Osteocyte (in vitro differentiated cells): ENCODE data around the gene CPN1. TPM values are rescaled to one million over a fixed set of nuclear protein-coding genes. Genes with fewer than 3 reads are reported as not detected.
A peak's percentile ranks its signal among the peaks of the same experiment; 100 is the strongest.

ENCODE experiments used
- DNase-seq: peaks from one replicate; pipeline ENCODE4 v3.0.0; 2021; ENCODE audit warnings: mixed read lengths; ENCODE audit not compliant: unreplicated experiment; ENCODE audit errors: extremely low spot score
- H3K27ac Mint-ChIP-seq: one replicate; pipeline ENCODE4 v1.8.0; 2021; ENCODE audit warnings: mild to moderate bottlenecking, mixed read lengths; ENCODE audit not compliant: unreplicated experiment
- H3K27me3 Mint-ChIP-seq: one replicate; pipeline ENCODE4 v1.8.0; 2021; ENCODE audit warnings: mixed read lengths; ENCODE audit not compliant: unreplicated experiment
- H3K36me3 Mint-ChIP-seq: one replicate; pipeline ENCODE4 v1.8.0; 2021; ENCODE audit warnings: mixed read lengths; ENCODE audit not compliant: unreplicated experiment
- H3K4me1 Mint-ChIP-seq: one replicate; pipeline ENCODE4 v1.8.0; 2021; ENCODE audit warnings: mixed read lengths; ENCODE audit not compliant: unreplicated experiment
- H3K4me3 Mint-ChIP-seq: one replicate; pipeline ENCODE4 v1.8.0; 2021; ENCODE audit warnings: mild to moderate bottlenecking, moderate library complexity, mixed read lengths; ENCODE audit not compliant: unreplicated experiment
- H3K9me3 Mint-ChIP-seq: one replicate; pipeline ENCODE4 v1.8.0; 2021; ENCODE audit warnings: mixed read lengths; ENCODE audit not compliant: unreplicated experiment
- CTCF ChIP-seq: fragments of 200-600 bp; sonication (generic); IDR thresholded peaks from 2 replicates; pipeline ENCODE4 v1.5.0; 2021; ENCODE audit warnings: antibody characterized with exemption, mild to moderate bottlenecking, moderate library complexity
- total RNA-seq: library from RNA; stranded (reverse); gene quantifications from 2 replicates; pipeline ENCODE4 v1.2.1, GENCODE V29; 2021

The CPN1 gene
- total RNA-seq, 1 donor from 2014 or later: not detected

- H3K27ac Mint-ChIP-seq: peak within 1 kb of the TSS; percentile 97
- H3K36me3 Mint-ChIP-seq: no peaks in the 10 kb centered on the region
- H3K9me3 Mint-ChIP-seq: no peaks in the 10 kb centered on the region
- no peaks in the 10 kb centered on the region for H3K27me3 Mint-ChIP-seq
- peak; percentile 60 for TF ChIP-seq CTCF
- peak; percentile 95 for DNase-seq
- peak within 1 kb of the TSS; percentile 96 for H3K4me3 Mint-ChIP-seq
- peaks cover 45% of the 10 kb centered on the region for H3K4me1 Mint-ChIP-seq
Measured at GRCh38 chr10:100009793-100010676, 71.6 kb downstream of the CPN1 start, which contains the start of gene DNMBP. Gene DNMBP (minus strand): TSS chr10:100009947. CDS start chr10:99972124, 37,823 bp downstream.

- TF ChIP-seq CTCF: peak; percentile 44
- Mint-ChIP-seq H3K4me1 (peaks cover 52% of the 10 kb centered on the region), H3K27me3 (no peaks in the 10 kb centered on the region), H3K4me3 (peak overlapping the region; percentile 90), H3K27ac (peak overlapping the region; percentile 97), H3K9me3 (no peaks in the 10 kb centered on the region), H3K36me3 (no peaks in the 10 kb centered on the region)
- DNase-seq: no peak
Measured at GRCh38 chr10:100009283-100009792, 72.3 kb downstream of the CPN1 start.

- Mint-ChIP-seq H3K27me3 (no peaks in the 10 kb centered on the region), H3K4me1 (peaks cover 54% of the 10 kb centered on the region), H3K27ac (peak overlapping the region; percentile 97), H3K4me3 (peak overlapping the region; percentile 90), H3K9me3 (no peaks in the 10 kb centered on the region), H3K36me3 (no peaks in the 10 kb centered on the region)
- DNase-seq: no peak
- no peak for TF ChIP-seq CTCF
Measured at GRCh38 chr10:100008708-100009282, 72.9 kb downstream of the CPN1 start.

- no peak for TF ChIP-seq CTCF
- H3K4me1 Mint-ChIP-seq: peaks cover 59% of the 10 kb centered on the region
- DNase-seq: no peak
- H3K36me3 Mint-ChIP-seq: no peaks in the 10 kb centered on the region
- no peaks in the 10 kb centered on the region for H3K27me3 Mint-ChIP-seq
- H3K27ac Mint-ChIP-seq: peak overlapping the region; percentile 97
- no peaks in the 10 kb centered on the region for H3K9me3 Mint-ChIP-seq
- peak overlapping the region; percentile 90 for H3K4me3 Mint-ChIP-seq
Measured at GRCh38 chr10:100008142-100008522, 73.5 kb downstream of the CPN1 start.
